Activated T-cell treated with anti-CD3 and anti-CD28 coated beads for 1 hour (primary cell): ENCODE results near the gene RGR.
"Not testable (repeated sequence)": the region's sequence is repeated elsewhere in the genome, so short reads cannot be mapped to it uniquely, and the experiment has no call there.

Experiments
- DNase-seq: peaks from one replicate; pipeline ENCODE4 v3.0.0-alpha.2; 2020; ENCODE audit warnings: low read depth

Gene RGR

GRCh38 chr10:84258034-84258695 is 13.3 kb downstream of the RGR start:
- no peak for DNase-seq

- DNase-seq: no peak
These were observed 16.5 kb downstream of the RGR start for GRCh38 chr10:84261236-84261915.

DNA sequence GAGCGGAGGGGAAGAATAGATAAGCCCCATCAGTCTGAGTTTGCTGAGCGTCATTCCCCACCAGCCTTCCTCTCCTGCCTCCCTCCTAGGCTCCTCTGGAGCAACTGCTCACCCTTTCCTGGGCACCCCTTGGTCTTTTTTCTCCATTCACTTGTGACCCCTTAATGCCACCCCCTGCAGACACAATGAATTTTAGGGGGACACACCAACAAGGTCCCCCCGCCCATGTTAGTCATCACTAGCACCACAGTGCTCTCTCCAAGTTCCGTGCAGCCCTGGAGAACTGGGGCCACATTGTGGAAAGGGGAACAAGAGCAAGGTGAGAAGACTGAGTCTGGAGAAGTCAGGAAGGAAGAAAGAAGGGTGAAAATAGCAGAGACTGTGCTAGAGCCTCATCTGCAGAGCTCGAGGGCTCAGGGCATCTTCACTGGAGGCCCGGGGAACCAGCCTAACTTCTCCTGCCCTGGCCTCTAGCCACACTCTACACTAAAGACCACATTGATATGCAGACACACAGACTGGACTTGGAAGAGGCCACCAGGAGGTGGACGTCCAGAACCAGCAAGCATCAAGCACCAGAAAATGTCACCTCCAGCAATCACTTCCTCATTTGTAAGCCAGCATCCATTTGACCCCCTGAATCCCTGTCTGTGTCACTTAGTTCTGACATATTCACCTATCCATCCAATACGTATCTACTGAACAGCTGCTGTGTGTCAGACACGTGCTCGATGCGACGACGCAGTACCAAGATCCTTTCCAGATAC is 17.5 kb downstream of the RGR start:
- no peak for DNase-seq

- no peak for DNase-seq
These were observed 18.9 kb downstream of the RGR start for GRCh38 chr10:84263716-84264115.

DNA sequence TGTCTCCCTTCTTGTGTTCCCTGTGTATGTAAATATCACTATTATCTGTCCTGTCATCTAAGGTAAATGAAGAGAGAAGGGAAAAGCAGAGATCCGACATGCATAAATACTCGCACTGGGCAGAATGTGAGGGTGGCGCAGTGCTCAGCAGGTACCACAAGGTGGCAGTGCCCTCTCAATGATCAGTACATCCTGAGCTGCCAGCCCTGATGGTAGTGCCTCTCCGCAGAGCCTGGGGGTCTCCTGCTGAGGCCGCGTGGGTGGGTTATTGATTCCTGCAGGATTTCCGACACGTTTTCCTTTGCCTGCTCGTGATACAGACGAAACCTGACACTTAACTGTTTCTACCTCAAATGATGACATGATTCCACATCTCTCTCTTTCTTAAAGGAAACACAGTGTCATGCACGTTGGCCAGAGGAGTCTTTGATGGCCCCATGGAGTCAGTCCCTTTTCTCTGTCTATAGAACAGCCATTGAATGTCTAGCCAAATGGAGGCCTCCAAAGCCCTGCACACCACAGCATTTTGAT is 19.8 kb downstream of the RGR start:
- peak; percentile 57 for DNase-seq

DNA sequence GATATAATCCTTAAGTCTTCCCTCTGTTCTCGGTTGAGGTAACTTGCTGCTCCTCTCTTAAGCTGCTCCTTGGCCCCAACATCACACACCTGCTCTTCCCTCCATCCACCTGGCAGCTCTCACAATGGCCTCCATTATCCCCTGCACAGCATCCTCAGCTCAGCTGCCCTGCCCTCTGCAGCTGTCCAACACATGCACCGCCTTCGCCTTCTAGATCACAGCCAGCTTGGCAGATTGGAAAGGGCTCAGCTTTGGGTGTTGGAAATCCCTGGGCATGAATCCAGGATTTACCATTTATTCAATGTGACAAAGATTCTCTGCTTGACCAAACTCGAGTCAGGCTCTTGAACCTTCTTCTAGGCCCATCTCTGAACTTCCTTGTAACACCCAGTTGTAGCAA is 20.6 kb downstream of the RGR start:
- no peak for DNase-seq

- peak; percentile 51 for DNase-seq
These were observed 22.8 kb downstream of the RGR start for GRCh38 chr10:84267503-84268126.

DNA sequence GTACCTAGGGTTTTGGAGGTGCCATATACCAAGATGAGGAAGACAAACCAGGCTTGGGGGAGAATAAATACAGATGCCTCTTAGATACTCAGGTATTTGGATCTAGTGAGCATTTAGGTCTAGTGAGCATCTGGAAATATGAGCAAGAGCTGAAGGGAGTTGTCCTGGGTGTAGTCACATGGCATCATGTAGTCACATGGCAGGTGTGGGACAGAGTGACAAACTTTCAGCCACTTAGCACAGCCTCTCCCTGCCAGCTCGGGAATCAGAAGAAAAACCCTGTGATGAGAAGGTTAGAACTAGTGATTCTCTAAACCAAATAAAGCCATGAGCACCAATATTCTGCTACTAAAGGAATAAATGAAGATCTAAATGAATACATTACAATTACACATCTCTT is 24.3 kb downstream of the RGR start:
- DNase-seq: no peak

GRCh38 chr10:84269773-84270172 is 24.9 kb downstream of the RGR start:
- DNase-seq: no peak

DNA sequence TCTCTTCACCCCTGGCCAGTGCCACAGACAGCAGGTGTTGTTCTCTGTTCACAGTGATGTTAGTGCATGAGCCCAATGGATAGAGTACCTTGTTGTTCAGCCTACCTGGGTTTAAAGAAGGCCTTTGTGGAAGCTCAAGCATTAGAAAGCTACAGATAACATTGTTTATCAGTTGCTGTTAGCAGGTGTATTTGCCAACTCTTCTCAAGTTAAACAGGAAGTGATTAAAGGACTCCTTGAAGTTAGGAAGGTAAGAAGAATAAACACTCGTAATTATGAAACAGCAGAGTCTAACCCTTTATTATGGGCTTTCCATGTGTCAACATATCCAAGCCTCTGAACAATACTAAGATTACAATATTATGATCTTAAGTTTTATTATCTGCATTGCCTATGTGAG is 25.9 kb downstream of the RGR start:
- DNase-seq: no peak

GRCh38 chr10:84279876-84280475 is 35.1 kb downstream of the RGR start:
- DNase-seq: not testable (repeated sequence)

GRCh38 chr10:84286695-84287094 is 41.8 kb downstream of the RGR start:
- DNase-seq: no peak

- DNase-seq: no peak
These were observed 43.3 kb downstream of the RGR start for GRCh38 chr10:84288151-84288550.

GRCh38 chr10:84289521-84290200 is 44.8 kb downstream of the RGR start:
- no peak for DNase-seq

DNA sequence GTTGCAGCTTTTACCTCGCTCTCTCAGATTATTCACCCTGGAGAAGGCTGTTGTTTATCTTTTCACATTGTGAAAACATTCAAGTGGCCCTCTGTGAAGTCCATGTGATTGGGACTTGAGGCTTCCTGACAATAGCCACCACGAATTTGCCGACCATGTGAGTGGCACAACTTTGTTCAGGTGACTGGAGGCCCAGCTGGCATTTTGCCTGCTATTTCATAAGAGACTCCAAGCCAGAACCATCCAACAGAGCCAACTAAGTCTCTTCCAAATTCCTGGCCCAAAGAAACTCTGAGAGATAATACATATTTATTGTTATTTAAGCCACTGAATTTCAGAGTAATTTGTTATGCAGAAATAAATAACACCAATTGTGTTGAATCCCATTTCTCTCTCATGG is 45.4 kb downstream of the RGR start:
- no peak for DNase-seq

GRCh38 chr10:84291384-84291783 is 46.5 kb downstream of the RGR start:
- DNase-seq: no peak

DNA sequence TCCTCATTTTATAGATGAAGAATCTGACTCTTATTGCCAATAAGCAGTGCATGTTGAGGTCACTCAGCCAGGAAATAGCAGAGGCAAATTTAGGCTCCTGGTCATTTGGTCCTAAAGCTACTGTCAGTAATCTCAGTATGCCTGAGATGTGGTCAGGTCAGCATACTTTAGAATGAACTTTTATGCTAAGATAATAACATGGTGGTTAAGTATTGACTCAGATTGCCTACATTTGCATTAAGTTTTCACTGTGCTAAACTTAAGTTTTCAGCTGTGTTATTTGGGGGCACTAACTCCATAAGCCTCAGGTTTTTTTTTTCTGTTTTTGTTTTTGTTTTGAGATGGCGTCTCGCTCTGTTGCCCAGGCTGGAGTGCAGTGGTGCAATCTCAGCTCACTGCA is 47.6 kb downstream of the RGR start:
- no peak for DNase-seq

DNA sequence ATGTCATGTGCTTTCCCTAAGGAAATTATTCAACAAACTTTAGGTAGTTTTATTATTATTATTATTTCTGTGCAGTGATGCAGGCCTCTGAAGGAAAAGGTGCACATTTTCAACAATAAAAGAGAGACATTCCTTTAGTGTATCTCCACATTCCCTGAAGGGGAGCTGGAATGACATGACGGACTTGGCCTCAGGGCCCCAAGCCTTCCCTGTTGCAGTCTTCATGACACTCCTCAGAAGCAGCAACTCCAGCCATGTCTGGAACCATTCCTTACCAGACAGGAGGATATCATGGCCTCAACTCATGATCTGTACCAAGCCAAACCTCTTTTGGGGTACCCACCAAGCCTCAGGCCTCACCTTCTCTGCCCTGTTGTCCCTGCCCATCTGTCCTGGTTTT is 48.3 kb downstream of the RGR start:
- DNase-seq: no peak

GRCh38 chr10:84293574-84294016 is 48.7 kb downstream of the RGR start:
- DNase-seq: no peak

DNA sequence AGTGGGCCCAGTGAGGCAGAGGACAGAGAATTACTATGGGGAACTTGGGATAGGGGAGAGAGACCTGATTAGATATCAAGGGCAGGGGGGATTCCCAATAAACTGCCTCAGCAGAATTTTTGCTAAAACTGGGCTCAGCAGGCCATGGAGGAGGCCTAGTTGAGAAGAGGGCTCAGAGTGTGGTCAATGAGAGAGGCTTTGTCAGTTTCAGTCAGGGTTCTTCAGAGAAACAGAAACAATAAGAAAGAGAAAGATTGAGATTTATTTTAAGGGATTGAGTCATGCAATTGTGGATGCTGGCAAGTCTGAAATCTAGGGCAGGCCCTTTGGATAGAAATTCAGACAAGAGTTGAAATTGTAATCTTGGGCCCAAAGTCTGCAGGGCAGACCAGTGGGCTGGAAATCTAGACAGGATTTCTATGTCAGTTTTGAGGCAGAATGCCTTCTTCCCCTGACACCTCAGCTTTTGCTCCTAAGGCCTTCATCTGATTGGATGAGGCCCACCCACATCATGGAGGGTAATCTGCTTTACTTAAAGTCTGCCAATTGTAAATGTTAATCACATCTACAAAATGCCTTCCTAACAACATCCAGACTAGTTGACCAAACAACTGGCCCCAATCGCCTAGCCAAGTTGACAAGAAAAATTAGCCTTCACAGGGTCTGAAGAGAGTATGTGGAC is 50.1 kb downstream of the RGR start:
- DNase-seq: no peak
